Psoas muscle (tissue), 8 donors: ENCODE results near the gene MYO5C. TPM values are rescaled to one million over a fixed set of nuclear protein-coding genes. Genes with fewer than 3 reads are reported as not detected.

Experiments used
- ATAC-seq, 4 donors: fragments of 200-7000 bp; cut with Tn5 transposase; one replicate each; pipeline ENCODE4 v1.9.1; 2020; ENCODE audit warnings: moderate library complexity in 3 of 4, mild to moderate bottlenecking in 2 of 4
- DNase-seq, 2 donors: peaks; one replicate each; pipeline ENCODE4 v3.0.0-alpha.2; 2020
- H3K27ac ChIP-seq: fragments of 200-600 bp; one replicate; pipeline ENCODE4 v1.8.0; 2022
- H3K27me3 ChIP-seq, 3 donors: fragments of 200-600 bp in 1 of 3; one replicate each; pipeline versions ENCODE4 v1.6.1 to v1.8.0; 2013 to 2022; ENCODE audit warnings: low read length in 2 of 3, mild to moderate bottlenecking in 2 of 3, moderate library complexity in 1 of 3; ENCODE audit not compliant: insufficient read depth in 3 of 3
- H3K36me3 ChIP-seq, 2 donors: fragments of 200-600 bp in 1 of 2; one replicate each; pipeline versions ENCODE4 v1.6.1 to v1.8.0; 2013 to 2022; ENCODE audit warnings: low read depth in 1 of 2, mild to moderate bottlenecking in 1 of 2, moderate library complexity in 1 of 2; ENCODE audit not compliant: insufficient read depth in 1 of 2
- H3K4me1 ChIP-seq: fragments of 200-600 bp; one replicate; pipeline ENCODE4 v1.8.0; 2022
- H3K4me3 ChIP-seq: fragments of 200-600 bp; one replicate; pipeline ENCODE4 v1.8.0; 2022; ENCODE audit warnings: mild to moderate bottlenecking
- H3K9me3 ChIP-seq: fragments of 200-600 bp; one replicate; pipeline ENCODE4 v1.8.0; 2022
- CTCF ChIP-seq: fragments of 200-600 bp; IDR thresholded peaks from one replicate; pipeline ENCODE4 v1.8.0; 2022; ENCODE audit warnings: antibody characterized with exemption
- WGBS, 3 donors: extraction: QIAGEN DNeasy Blood & Tissue Kit; methylation state at CpG; one replicate each; pipeline versions ENCODE4 v1.1.6 to v1.1.7; 2013; 5-methylcytosine and 5-hydroxymethylcytosine counted together
- intact Hi-C, 2 donors: fragments of 100-400 bp; cut with DNase I; formaldehyde crosslinking; loops; one replicate each; pipeline versions ENCODE4 v1.11.0 to v1.14.2; 2022
- polyA plus RNA-seq, 3 donors: library from polyadenylated mRNA; stranded (reverse); fragments of 200-250 nt; gene quantifications; one replicate each; pipeline ENCODE4 v1.2.3, GENCODE V29; 2013
- total RNA-seq, 4 donors: library from RNA; stranded (reverse); fragmentation: NEBNext Ultra II Directional in 2 of 4; extraction: Animal tissue kit (Norgen Biotek cat#: 25700) in 2 of 4; gene quantifications; one replicate each; pipeline versions ENCODE4 v1.2.1 to v1.2.4, GENCODE V29; 2021 to 2023
- donor health status: healthy with polysubstance abuse.
- donor health status: DM: no; HTN: no; CAD: no; lungs with moderate emphysema.
- donor health status: Bipolar disorder and iron deficiency.
- donor health status: healthy.
- donor health status: DM: yes; HTN: yes; CAD: no.
- donor health status: DM: no; HTN: no; CAD: no.
- donor health status: DM: no; HTN: no; CAD: no.
- donor health status: DM: yes; HTN: yes; CAD: no.

Gene MYO5C
- total and polyA plus RNA-seq, 7 donors = 0.53 to 3.0 (median 1.2) TPM

- no peak for ATAC-seq
- intact Hi-C loops = loop anchor here in 1 of 2 donors (2.0 kb wide), 1 partner anchor 32 kb away; no protein-coding TSS in a partner anchor
- 90 to 94% (median 91%) methylated on average over 13 of the region's 13 CpGs for WGBS, 3 donors
- TF ChIP-seq CTCF = no peak
- Histone ChIP-seq H3K9me3 (no peaks in the 10 kb centered on the region), H3K27ac (no peak overlapping the region), H3K4me3 (no peak overlapping the region), H3K4me1 (no peaks in the 10 kb centered on the region), H3K27me3 (no peaks in the 10 kb centered on the region), H3K36me3 (peaks cover 0 to 13% of the 10 kb centered on the region in 2 donors)
- no peak for DNase-seq
These were observed 16.8 kb downstream of the MYO5C start for GRCh38 chr15:52278636-52279367.

GRCh38 chr15:52278135-52278534 is 17.5 kb downstream of the MYO5C start:
- Histone ChIP-seq H3K36me3 (peaks cover 0 to 13% of the 10 kb centered on the region in 2 donors), H3K27me3 (no peaks in the 10 kb centered on the region), H3K4me3 (no peak overlapping the region), H3K9me3 (no peaks in the 10 kb centered on the region), H3K27ac (no peak overlapping the region), H3K4me1 (no peaks in the 10 kb centered on the region)
- WGBS, 3 donors = 52 to 64% (median 63%) methylated on average over 3 of the region's 3 CpGs
- DNase-seq (no peak), ATAC-seq (no peak)
- intact Hi-C loops = loop anchor here in 1 of 2 donors (2.0 kb wide), 1 partner anchor 33 kb away; no protein-coding TSS in a partner anchor
- TF ChIP-seq CTCF = no peak

GRCh38 chr15:52277575-52277974 is 18.0 kb downstream of the MYO5C start:
- intact Hi-C loops = no loop called here
- ATAC-seq = no peak
- Histone ChIP-seq H3K27ac (no peak overlapping the region), H3K4me3 (no peak overlapping the region), H3K9me3 (no peaks in the 10 kb centered on the region), H3K4me1 (no peaks in the 10 kb centered on the region), H3K27me3 (no peaks in the 10 kb centered on the region), H3K36me3 (peaks cover 0 to 13% of the 10 kb centered on the region in 2 donors)
- TF ChIP-seq CTCF = no peak
- DNase-seq = no peak
- 89 to 96% (median 96%) methylated on average over 9 of the region's 9 CpGs for WGBS, 3 donors

GRCh38 chr15:52276256-52276770 is 19.3 kb downstream of the MYO5C start:
- Histone ChIP-seq H3K36me3 (peaks cover 0 to 13% of the 10 kb centered on the region in 2 donors), H3K9me3 (no peaks in the 10 kb centered on the region), H3K27me3 (no peaks in the 10 kb centered on the region), H3K27ac (no peak overlapping the region), H3K4me1 (no peaks in the 10 kb centered on the region), H3K4me3 (no peak overlapping the region)
- no peak for ATAC-seq
- no peak for DNase-seq
- 93 to 95% (median 93%) methylated on average over 7 of the region's 7 CpGs for WGBS, 3 donors
- intact Hi-C loops = no loop called here
- no peak for TF ChIP-seq CTCF
